Measurements from ENCODE around the gene GIT2.
"Not testable (repeated sequence)": the region's sequence is repeated elsewhere in the genome, so short reads cannot be mapped to it uniquely, and the experiment has no call there.

Gene GIT2

GRCh38 chr12:109902891-109903418 lies 93.2 kb downstream of the GIT2 start:
- Histone ChIP-seq H3K36me3 (ENCODE audit: insufficient read depth) (no peaks in the 10 kb centered on the region), H3K27ac (no peak overlapping the region), H3K4me1 (ENCODE audit: low read depth, poor library complexity, severe bottlenecking) (peaks cover 13% of the 10 kb centered on the region), H3K27me3 (ENCODE audit: insufficient read depth, low read depth) (no peaks in the 10 kb centered on the region), H3K4me3 (IDR thresholded peaks at IDR 0.05; ENCODE audit: insufficient read depth, low read depth, low read length) (no peak overlapping the region), H2AFZ (ENCODE audit: low read depth) (no peak overlapping the region), H3K79me2 (ENCODE audit: insufficient read depth, low read depth) (peaks cover 22% of the 10 kb centered on the region; the same call in 1 of the 2 replicates), H3K4me2 (no peak overlapping the region), H4K20me1 (ENCODE audit: insufficient read depth) (no peaks in the 10 kb centered on the region), H3K9ac (no peak overlapping the region)
- TF ChIP-seq, protein P1, sequence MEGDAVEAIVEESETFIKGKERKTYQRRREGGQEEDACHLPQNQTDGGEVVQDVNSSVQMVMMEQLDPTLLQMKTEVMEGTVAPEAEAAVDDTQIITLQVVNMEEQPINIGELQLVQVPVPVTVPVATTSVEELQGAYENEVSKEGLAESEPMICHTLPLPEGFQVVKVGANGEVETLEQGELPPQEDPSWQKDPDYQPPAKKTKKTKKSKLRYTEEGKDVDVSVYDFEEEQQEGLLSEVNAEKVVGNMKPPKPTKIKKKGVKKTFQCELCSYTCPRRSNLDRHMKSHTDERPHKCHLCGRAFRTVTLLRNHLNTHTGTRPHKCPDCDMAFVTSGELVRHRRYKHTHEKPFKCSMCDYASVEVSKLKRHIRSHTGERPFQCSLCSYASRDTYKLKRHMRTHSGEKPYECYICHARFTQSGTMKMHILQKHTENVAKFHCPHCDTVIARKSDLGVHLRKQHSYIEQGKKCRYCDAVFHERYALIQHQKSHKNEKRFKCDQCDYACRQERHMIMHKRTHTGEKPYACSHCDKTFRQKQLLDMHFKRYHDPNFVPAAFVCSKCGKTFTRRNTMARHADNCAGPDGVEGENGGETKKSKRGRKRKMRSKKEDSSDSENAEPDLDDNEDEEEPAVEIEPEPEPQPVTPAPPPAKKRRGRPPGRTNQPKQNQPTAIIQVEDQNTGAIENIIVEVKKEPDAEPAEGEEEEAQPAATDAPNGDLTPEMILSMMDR (conservative IDR thresholded peaks at IDR 0.05; ENCODE audit: low read depth, low read length), result no peak

DNA sequence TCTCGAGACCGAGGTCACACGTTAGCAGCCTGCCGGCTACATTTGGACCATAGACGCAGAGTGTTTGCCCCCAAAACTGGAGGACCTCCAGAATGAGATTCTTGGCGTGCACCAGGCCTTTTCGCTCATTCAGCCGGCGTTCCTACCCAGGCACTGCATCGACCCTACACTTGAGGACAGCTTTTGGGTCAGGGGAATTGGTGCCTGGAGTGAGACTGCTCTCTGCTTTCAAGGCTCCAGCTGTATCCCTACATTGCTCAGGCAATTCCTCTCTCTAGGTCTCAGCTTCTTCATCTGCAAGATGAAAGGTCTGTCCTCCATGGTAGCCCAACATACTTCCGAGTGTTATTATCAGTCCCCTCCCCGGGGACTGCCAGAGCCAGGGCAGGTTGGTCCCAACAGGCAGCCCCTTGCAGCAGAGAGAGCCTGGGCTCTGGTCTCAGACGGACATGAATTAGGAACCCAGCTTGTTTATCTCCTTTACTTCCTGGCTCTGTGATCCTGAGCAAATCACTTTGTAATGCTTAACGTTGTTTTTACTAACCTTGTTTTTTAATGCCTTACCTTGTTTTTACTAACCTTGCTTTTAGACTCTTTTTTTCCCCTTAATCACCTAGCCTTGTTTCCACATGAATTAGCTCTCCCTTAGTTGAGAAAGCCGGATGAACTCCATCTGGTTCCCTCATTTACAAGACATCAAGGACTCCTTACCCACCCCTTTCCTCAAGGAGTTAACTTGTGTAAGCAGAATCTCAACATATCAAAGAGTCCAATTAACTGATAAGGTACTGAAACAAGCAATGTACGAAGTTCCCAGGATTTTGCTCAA lies 95.2 kb downstream of the GIT2 start:
- Histone ChIP-seq H3K79me2 (ENCODE audit: insufficient read depth, low read depth) (peaks cover 22% of the 10 kb centered on the region; the same call in 1 of the 2 replicates), H3K27ac (peak overlapping the region; percentile 68), H3K4me2 (peak overlapping the region; percentile 73), H4K20me1 (ENCODE audit: insufficient read depth) (no peaks in the 10 kb centered on the region), H3K9ac (peak overlapping the region; percentile 87), H3K36me3 (ENCODE audit: insufficient read depth) (no peaks in the 10 kb centered on the region), H2AFZ (ENCODE audit: low read depth) (peak overlapping the region; percentile 88; the same call in 1 of the 2 replicates), H3K27me3 (ENCODE audit: insufficient read depth, low read depth) (no peaks in the 10 kb centered on the region), H3K4me1 (ENCODE audit: low read depth, poor library complexity, severe bottlenecking) (peaks cover 13% of the 10 kb centered on the region), H3K4me3 (IDR thresholded peaks at IDR 0.05; ENCODE audit: insufficient read depth, low read depth, low read length) (no peak overlapping the region)
- TF ChIP-seq, protein P1 (conservative IDR thresholded peaks at IDR 0.05; ENCODE audit: low read depth, low read length), result no peak

DNA sequence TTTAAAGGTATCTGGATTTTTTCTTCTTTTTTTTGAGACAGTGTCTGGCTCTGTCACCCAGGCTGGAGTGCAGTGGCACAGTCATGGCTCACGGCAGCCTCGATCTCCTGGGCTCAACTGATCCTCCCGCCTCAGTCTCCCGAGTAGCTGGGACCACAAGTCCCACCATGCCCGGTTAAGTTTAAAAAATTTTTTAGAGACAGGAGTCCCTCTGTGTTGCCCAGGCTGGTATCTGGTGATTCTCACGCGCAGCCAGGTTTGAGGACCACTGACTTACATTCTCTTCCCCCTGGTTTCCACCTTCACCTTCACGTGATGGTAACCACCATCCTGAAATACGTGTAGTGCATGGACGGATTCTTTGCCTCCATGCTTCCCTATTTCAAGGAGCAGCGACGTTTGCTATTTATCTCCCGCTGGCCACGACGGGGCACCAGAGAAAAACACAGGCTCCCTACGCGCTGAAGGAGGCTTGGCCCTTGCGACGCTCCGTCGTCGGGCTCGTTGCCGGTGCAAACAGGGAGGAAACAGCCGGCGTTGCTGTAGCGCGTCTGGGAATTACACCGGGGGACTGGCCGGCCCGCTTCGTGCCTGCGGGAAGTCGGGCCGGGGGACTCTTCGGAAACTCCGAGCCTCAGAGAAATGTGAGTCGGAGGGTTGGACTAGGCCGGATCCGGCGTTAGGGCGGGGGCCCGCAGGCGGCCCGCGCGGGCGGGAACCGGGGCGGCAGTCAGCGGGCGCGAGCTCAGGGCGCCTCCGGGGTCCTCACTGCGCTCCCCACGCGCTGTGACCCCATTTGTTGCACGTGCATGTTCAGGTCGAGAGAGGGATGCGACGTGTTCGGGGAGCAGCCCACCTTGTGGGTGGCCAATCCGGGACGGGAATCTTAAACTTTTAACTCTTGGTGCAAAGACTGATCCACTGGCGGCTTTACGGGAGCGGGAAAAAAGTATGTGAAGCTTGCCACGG lies 96.1 kb downstream of the GIT2 start, which contains the start of gene TCHP:
TSS of gene TCHP (plus strand) at position 492 of the 969 bp plus-strand sequence. CDS start 2,753 bp downstream, outside the sequence.
- H4K20me1 ChIP-seq (ENCODE audit: insufficient read depth), result no peaks in the 10 kb centered on the region
- H3K79me2 ChIP-seq (ENCODE audit: insufficient read depth, low read depth), result peaks cover 22% of the 10 kb centered on the region; the same call in 1 of the 2 replicates
- peak within 1 kb of the TSS; percentile 87 for H3K9ac ChIP-seq
- H3K27me3 ChIP-seq (ENCODE audit: insufficient read depth, low read depth), result no peaks in the 10 kb centered on the region
- TF ChIP-seq, protein P1 (conservative IDR thresholded peaks at IDR 0.05; ENCODE audit: low read depth, low read length), result no peak
- no peaks in the 10 kb centered on the region for H3K36me3 ChIP-seq (ENCODE audit: insufficient read depth)
- peak within 1 kb of the TSS; percentile 88 for H2AFZ ChIP-seq (ENCODE audit: low read depth)
- H3K4me3 ChIP-seq (IDR thresholded peaks at IDR 0.05; ENCODE audit: insufficient read depth, low read depth, low read length), result no peak within 1 kb of the TSS
- H3K27ac ChIP-seq, result peak within 1 kb of the TSS; percentile 68
- peaks cover 13% of the 10 kb centered on the region for H3K4me1 ChIP-seq (ENCODE audit: low read depth, poor library complexity, severe bottlenecking)
- peak within 1 kb of the TSS; percentile 73 for H3K4me2 ChIP-seq

DNA sequence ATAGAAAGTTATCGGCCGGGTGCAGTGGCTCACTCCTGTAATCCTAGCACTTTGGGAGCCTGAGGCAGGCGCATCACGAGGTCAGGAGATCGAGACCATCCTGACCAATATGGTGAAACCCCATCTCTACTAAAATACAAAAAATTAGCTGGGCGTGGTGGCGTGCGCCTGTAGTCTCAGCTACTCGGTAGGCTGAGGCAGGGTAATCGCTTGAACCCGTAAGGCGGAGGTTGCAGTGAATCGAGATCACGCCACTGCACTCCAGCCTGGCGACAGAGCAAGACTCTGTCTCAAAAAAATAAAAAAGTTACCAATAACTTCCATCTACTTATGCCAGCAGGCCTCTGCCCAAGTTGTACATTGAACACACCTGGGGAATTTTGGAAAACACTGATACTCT lies 96.8 kb downstream of the GIT2 start:
- H3K27ac ChIP-seq; H3K27me3 ChIP-seq (ENCODE audit: insufficient read depth, low read depth); H3K36me3 ChIP-seq (ENCODE audit: insufficient read depth); H3K4me3 ChIP-seq (IDR thresholded peaks at IDR 0.05; ENCODE audit: insufficient read depth, low read depth, low read length); H4K20me1 ChIP-seq (ENCODE audit: insufficient read depth): not testable (repeated sequence)
- Histone ChIP-seq H3K4me2 (peak overlapping the region; percentile 73), H3K9ac (peak overlapping the region; percentile 87; the same call in 1 of the 2 replicates), H3K4me1 (ENCODE audit: low read depth, poor library complexity, severe bottlenecking) (peaks cover 13% of the 10 kb centered on the region), H3K79me2 (ENCODE audit: insufficient read depth, low read depth) (peaks cover 22% of the 10 kb centered on the region; the same call in 1 of the 2 replicates), H2AFZ (ENCODE audit: low read depth) (peak overlapping the region; percentile 88)
